Measurements from ENCODE around the gene MTA3.

The MTA3 gene

GRCh38 chr2:42742740-42743658 lies 174.6 kb downstream of the MTA3 start:
- DNase-seq: no peak

- no peak for DNase-seq
Observed at GRCh38 chr2:42743659-42743990, 175.2 kb downstream of the MTA3 start.

DNA sequence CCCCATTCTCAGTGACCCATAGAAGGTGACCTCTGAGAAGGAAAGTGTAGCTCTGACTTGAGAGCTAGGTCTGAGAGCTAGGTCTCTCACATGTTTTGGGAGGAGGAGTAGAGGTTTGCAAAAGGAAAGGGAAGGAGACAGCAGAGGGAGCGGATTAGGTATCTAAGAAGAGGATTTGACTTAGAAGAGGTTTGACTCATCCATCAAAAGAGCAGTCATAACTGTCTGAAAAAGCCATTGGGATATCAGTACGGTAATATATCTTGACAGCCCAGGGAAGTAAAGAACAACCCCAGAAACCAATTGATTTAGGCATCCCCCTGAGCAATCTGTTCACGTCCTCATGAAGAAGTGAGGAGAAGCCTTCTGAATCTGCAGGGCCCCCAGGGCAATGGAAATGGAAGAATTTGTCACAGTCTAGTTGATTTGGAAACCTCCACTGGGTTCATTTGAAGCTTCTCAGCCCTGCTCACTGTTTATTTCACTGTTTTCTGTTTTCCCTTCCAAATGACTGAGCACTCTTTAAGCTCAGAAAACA lies 176.2 kb downstream of the MTA3 start:
- no peak for DNase-seq

DNA sequence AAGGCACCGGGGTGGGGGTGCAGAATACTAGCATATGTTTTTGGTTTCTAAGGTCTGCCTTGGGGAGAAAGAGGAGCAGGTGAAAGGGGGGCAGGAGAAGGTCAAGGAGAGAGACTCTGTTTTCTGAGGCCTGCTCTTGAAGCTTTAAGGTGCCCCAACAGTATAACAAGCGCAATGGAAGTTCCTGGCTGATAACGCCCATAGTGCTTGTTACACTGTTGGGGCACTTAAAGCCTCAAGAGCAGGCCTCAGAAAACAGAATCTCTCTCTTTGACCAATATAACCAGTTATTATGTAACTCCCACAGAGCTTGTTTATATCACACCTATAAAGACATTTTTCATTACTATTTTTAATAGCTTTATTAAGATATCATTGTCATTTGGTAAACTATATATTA lies 179.0 kb downstream of the MTA3 start:
- DNase-seq: no peak

DNA sequence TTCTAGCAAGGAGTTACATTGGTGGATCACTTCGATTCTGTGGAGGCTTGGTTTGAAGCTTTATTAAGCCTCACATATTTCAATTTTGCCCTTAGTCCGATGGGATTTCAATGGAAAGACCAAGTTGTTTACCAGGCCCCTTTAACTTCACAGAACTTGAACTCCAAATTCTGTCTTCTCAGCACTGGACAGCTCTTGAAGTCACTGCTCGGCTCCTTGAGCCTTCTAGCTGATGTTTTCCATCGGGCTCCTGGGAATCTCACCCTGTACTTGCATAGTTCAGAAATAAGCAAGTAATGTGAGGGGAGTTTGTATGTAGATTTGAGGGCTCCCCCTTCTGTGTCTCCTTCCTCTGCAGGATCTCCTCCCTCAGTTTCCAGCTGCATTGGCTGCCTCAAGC lies 180.4 kb downstream of the MTA3 start:
- DNase-seq: no peak

DNA sequence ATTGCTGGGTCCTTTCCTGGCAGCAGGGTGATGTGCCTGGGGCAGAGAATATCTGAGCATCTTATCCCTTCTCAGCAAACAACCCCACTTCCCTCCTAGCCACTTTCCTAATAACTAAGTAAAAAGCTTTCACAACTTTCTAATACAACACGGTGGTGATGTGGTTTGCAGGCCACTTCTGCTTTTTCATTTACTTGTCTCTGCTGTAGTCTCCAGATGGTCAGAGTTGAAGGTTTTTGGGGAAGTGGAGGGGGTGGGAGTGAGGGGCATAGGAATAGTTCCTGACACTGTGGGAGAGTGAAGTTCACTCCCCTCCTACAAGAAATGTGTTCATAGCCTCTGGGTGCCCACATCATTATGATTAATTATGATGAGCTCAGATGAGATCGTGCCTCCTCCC lies 183.9 kb downstream of the MTA3 start:
- DNase-seq: no peak

GRCh38 chr2:42752816-42753813 lies 184.7 kb downstream of the MTA3 start:
- no peak for DNase-seq

- no peak for DNase-seq
Observed at GRCh38 chr2:42754021-42754775, 185.8 kb downstream of the MTA3 start.

- DNase-seq: no peak
Observed at GRCh38 chr2:42754776-42755140, 186.3 kb downstream of the MTA3 start.

- DNase-seq: no peak
Observed at GRCh38 chr2:42755191-42755880, 186.9 kb downstream of the MTA3 start.

DNA sequence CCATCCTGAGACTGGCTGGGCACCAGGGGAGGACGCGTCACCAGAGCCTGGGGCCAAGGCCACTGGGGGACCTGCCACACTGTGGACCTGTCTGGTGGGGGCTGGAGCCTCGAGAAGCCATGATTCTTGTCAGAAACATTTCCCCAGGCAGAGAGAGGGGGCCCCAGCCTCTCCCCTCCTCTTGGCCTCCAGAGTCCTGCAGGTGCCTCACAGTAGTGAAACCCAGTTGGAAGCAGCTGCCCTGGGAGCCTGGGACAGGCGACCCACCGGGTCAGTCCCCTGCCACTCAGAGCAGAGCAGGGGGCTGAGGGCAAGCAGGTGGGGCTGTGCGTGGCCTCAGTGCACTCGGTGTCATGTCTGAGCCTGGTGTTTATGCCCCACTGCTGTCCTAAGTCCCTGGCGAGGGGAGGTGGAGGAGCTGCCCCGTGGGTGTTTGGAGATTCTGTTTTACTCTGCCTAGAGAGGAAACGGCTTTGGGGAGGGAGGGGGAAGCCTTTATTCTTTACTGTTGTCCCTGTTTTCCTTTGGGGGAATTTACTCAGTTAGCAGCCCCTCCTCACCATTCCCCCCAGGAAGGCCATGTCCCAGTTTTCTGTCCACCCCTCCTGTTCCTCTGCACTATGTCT lies 187.8 kb downstream of the MTA3 start:
- no peak for DNase-seq

DNA sequence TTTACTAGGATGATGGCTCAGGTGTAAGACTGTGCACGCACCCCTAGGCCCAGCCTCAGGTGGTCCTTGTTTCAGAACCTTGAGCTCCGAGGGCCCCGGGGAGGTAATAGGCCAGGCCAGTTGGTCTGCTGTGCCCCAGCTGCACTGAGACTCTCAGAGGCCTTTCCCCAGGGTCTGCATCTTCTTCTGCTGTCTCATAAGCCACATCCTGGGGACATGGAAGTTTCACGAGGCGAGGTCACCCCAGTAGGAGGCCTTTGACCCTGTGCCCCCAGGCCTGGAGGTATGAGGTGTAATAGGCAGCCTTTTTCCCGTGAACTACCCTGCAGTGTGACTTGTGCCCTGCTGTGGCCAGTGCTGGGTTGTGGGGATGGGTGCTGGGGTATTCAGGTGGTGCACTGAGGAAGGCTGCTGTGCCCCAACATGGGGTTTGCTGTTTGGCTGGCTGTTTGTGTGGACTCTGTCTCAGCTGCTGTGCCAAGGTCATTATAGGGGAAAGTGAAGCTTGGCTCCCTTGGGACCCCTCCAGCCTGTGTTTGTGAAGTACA lies 188.6 kb downstream of the MTA3 start:
- no peak for DNase-seq

DNA sequence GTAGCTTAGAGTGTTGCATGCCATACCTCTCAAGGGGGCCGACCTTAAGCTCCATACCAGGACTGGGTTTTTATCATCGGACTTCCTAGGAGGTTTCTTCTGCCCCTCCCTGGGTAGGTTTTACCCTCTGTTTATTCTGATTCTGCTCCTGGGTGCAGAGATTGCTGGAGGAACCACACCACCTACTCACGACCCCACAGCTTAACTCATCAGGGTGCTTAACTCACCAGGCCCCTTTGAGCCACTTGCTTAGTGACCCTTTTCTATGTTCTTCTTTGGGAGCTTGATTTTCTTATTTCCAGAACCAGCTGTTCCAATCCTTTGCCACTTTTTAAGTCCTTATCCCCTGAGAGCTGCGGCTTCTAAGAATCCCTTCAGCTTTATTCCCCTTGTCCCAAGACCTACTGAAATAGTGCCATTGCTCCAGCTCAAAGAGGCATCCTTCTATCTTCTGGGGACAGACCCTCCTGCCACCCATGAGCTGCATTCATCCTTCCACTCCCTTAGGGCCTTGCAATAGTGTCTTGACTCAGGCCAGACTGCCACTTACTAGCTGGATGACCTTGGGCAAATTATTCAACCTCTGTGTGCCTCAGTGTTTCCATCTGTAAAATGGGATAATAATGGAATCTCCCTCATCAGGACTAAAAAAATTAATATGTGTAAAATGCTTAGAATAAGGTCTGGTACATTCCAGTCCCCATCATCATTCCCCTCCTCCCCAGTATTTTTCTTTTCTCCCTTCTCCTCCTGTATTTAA lies 189.7 kb downstream of the MTA3 start:
- no peak for DNase-seq

DNA sequence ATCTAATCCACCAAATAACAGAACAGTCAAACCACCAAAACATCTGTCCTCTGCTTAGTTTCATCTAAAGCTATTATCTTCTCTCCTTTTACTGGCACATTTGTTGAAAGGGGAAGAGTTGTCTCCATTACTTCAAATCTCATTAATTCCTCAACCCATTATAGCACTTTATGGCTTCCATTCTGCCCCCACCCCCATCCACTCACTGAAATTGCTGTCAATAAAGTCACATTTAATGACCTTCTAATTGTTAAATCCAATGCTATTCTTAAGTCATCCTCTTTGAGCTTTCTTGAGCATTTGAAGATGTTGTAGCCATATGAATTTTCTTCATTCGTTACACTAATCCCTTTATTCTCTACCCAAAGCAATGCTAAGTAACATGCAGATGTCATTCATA lies 190.3 kb downstream of the MTA3 start:
- no peak for DNase-seq

DNA sequence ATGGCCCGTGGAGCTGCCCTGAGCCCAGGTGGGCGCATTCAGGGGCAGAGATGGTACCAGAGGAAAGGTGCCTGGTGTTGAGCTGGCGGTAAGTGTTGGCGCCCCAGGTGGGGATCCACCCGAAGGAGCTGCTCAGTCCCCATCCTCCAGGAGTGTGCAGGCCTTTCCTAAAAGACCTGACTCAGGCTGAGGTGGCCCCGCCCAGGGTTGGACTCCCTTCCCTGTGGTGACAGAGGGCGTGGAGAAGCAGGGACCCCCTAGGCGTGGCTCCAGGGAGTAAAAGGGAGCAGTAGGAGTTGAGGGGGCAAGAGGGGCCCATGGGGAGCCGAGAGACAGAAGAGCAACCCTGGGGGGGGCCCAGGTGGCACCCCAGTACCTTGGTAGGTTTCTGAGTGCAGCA lies 193.1 kb downstream of the MTA3 start:
- no peak for DNase-seq

DNA sequence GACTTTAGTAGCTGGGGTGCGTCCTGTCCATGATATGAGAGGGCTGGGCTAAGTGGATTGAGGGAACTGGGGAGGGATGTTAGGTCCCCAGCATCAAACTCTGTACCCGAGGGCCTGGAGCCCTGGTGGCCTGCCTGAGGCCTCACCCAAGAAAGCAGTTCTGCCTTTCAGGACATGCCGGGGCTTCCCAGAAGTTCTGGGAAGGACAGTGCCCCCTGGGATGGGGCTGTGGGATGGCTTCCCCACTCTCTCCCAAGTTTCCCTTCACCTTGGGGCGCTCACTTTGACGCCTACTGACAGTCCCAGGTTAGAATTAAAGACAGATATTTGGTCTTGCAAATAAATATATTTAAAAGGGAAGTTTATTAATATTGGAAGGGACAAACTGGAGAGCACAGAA lies 193.7 kb downstream of the MTA3 start:
- no peak for DNase-seq

DNA sequence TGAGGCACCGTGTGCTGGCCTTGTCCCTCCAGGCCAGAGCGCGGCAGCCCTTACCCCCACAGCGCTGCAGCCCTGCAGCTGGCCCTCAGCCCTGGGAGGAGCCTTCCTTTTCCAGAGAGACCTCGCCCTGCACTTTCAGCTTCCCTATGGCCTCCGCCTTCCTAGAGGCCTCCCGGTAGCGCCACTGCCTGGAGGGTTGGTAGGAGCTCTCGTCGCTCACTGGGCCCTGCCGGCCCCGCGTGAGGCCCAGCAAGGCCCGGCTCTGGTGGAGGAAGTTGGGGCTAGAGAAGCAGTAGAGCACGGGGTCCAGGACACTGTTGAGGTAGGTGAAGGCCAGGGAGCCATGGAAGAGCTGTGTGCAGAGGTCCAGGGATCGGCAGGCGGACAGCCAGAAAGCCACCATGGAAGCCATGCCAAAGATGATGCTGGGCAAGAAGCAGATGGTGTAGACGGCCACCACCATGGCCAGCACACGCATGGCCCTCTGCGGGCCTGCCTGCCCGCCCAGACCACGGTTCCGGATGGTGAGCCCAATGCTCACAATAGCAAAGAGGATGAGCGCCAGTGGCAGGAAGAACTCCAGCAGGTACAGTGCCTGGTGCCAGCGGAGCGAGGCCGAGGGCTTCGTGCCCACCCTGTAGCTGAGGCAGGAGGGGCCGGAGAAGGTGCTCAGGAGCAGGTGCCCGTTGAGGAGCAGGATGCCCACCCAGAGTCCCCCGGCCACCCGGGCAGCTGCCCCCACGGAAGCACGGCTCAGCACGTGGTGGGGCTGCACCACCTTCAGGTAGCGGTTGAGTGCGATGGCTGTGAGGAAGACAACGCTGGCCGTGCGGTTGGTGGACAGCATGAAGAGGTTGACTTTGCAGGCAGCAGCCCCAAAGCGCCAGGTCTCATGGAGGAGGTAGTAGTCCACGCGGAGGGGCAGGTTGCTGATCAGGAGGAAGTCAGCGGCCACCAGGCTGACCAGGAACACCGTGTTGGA lies 194.7 kb downstream of the MTA3 start:
- no peak for DNase-seq

GRCh38 chr2:42764096-42764495 lies 195.7 kb downstream of the MTA3 start, which contains the start of gene OXER1:
TSS of gene OXER1 (minus strand) at chr2:42764135. CDS start at chr2:42764062, 73 bp downstream.
- no peak for DNase-seq

DNA sequence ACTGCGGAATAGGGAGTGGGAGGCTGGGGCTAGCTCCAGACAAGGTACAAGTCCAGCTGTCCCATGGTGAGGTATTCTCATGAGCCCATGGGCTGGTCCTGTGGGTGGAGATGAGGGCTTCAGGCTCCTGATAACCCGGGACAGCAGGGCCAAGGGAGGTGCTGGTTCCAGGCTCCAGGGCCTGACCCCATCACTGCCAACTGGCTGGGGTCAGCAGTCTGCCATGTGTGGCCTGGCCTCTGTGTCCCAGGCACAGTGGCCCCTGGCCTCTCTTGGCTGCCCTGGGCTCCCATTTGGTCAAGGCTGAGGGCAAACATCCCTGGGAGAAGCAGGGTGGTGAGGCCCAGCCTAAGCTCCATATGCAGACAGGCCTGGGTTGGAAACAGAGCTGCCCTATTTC lies 196.5 kb downstream of the MTA3 start:
- DNase-seq: no peak

Measured in NCI-H187 treated with DMSO at 0.1 percent for 48 hours (cell line).